ENCODE measurements around the gene OTX1.

DNA sequence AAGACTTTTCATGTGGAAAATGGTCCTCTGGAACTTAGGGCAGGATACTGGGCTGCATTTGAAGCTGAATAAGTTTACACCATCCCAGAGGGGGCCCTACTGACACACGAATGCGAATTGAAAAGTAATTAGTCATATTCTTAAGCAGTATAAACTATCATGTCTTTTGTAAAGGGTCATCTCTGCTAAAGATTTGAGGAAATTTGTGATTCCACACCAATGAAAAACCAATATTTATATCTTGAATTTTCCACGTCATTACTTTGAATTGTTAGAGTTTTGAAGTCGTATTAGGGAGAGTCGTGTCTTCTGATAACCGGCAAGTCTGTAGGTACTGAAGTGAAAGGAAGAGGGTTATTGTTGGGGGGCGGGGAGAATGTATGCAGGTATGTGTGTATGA lies 4.1 kb upstream of the OTX1 start:
- TF ChIP-seq CTCF (IDR thresholded peaks at IDR 0.05) (no peak), POLR2A (IDR thresholded peaks at IDR 0.05) (no peak), POLR2AphosphoS5 (IDR thresholded peaks at IDR 0.05; ENCODE audit: insufficient read depth in 1 of 2, low read depth in 1 of 2) (no peak)
